Sigmoid colon (tissue), 4 donors: ENCODE measurements around the gene ZIC1.

Experiments
- POLR2AphosphoS5 ChIP-seq, 4 donors: sonication (generic); formaldehyde crosslinking; IDR thresholded peaks; one replicate each; pipeline ENCODE4 v1.6.1; 2017; ENCODE audit warnings: antibody characterized with exemption in 4 of 4
- TF ChIP-seq, protein P1 (sequence below), 4 experiments: fragments of 450-650 bp in 3 of 4; fragments of 200-600 bp in 1 of 4; IDR thresholded peaks; one replicate each; pipeline ENCODE4 v1.5.1; 2016 to 2019; ENCODE audit warnings: antibody characterized with exemption in 4 of 4, mild to moderate bottlenecking in 3 of 4, moderate library complexity in 2 of 4

- TF ChIP-seq, protein P1, sequence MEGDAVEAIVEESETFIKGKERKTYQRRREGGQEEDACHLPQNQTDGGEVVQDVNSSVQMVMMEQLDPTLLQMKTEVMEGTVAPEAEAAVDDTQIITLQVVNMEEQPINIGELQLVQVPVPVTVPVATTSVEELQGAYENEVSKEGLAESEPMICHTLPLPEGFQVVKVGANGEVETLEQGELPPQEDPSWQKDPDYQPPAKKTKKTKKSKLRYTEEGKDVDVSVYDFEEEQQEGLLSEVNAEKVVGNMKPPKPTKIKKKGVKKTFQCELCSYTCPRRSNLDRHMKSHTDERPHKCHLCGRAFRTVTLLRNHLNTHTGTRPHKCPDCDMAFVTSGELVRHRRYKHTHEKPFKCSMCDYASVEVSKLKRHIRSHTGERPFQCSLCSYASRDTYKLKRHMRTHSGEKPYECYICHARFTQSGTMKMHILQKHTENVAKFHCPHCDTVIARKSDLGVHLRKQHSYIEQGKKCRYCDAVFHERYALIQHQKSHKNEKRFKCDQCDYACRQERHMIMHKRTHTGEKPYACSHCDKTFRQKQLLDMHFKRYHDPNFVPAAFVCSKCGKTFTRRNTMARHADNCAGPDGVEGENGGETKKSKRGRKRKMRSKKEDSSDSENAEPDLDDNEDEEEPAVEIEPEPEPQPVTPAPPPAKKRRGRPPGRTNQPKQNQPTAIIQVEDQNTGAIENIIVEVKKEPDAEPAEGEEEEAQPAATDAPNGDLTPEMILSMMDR (IDR thresholded peaks at IDR 0.05), result no peak
- no peak for TF ChIP-seq POLR2AphosphoS5 (IDR thresholded peaks at IDR 0.05)
Measured at GRCh38 chr3:147425388-147425850, 16.3 kb downstream of the ZIC1 start.
